GM12878 (cell line): ENCODE data around the gene CDK4. TPM values are rescaled to one million over a fixed set of nuclear protein-coding genes. Genes with fewer than 3 reads are reported as not detected.

ENCODE experiments used
- ATAC-seq: fragments of 200-7000 bp; cut with Tn5 transposase; 3 replicates; pipeline ENCODE4 v1.9.1; 2020; ENCODE audit warnings: mild to moderate bottlenecking, moderate library complexity
- BruUV-seq: library from RNA; stranded (reverse); fragments of 400-500 nt; replicated peaks from 2 replicates; lab custom pipeline; 2021; lab: Mats Ljungman, UMichigan
- CTCF ChIA-PET: fragments of 300-600 bp; sonication (Branson Sonifier 250); formaldehyde crosslinking; extraction: SDS; loops from one replicate; lab custom pipeline; 2021; ENCODE audit warnings: inconsistent platforms; lab: Yijun Ruan, JAX
- POLR2A ChIA-PET: fragments of 350-600 bp; formaldehyde crosslinking; extraction: SDS; loops from one replicate; lab custom pipeline; 2021; ENCODE audit warnings: inconsistent platforms; lab: Charles Lee
- RAD21 ChIA-PET: fragments of 300-600 bp; sonication (Branson Sonifier 250); formaldehyde crosslinking; loops from one replicate; lab custom pipeline; 2023; ENCODE audit warnings: antibody characterized with exemption; ENCODE audit not compliant: unreplicated experiment; lab: Charles Lee
- SMC1A ChIA-PET: fragments of 300-600 bp; sonication (Branson Sonifier 250); formaldehyde crosslinking; loops from one replicate; lab custom pipeline; 2023; ENCODE audit not compliant: unreplicated experiment, uncharacterized antibody; lab: Charles Lee
- DNase-seq: peaks from one replicate; pipeline ENCODE4 v3.0.0-alpha.2; 2011; ENCODE audit warnings: low read depth, low spot score
- FAIRE-seq: peaks from 3 replicates; lab custom pipeline; 2011; peaks lifted over from hg19 to GRCh38; lab: Jason Lieb, UNC
- H2AFZ ChIP-seq: 2 replicates; pipeline ENCODE4 v1.6.0; 2011; ENCODE audit warnings: low read depth, low read length, control low read depth; ENCODE audit not compliant: control insufficient read depth
- H3K27ac ChIP-seq: 2 replicates; pipeline ENCODE4 v1.5.1; 2011; ENCODE audit warnings: control low read depth; ENCODE audit not compliant: control insufficient read depth, insufficient read depth
- H3K27me3 ChIP-seq, 2 experiments: replicated peaks in 1 of 2; 2 replicates each; pipeline versions ENCODE4 v1.6.0 to v1.6.1; 2011; ENCODE audit warnings: low read length in 1 of 2; ENCODE audit not compliant: control insufficient read depth in 2 of 2, insufficient read depth in 2 of 2
- H3K36me3 ChIP-seq, 2 experiments: 2 replicates each; pipeline ENCODE4 v1.5.1; 2011; ENCODE audit warnings: low read length in 1 of 2; ENCODE audit not compliant: control insufficient read depth in 2 of 2, insufficient read depth in 2 of 2
- H3K4me1 ChIP-seq: 2 replicates; pipeline ENCODE4 v1.6.1; 2011; ENCODE audit warnings: mild to moderate bottlenecking, low read length, moderate library complexity, mixed read lengths; ENCODE audit not compliant: control insufficient read depth, insufficient read depth
- H3K4me2 ChIP-seq: 2 replicates; pipeline ENCODE4 v1.6.0; 2011; ENCODE audit warnings: control low read depth; ENCODE audit not compliant: control insufficient read depth, insufficient read depth
- H3K4me3 ChIP-seq: fragments of 200-600 bp; sonication (generic); 2 replicates; pipeline ENCODE4 v1.5.1; 2016
- H3K79me2 ChIP-seq: 2 replicates; pipeline ENCODE4 v1.6.0; 2011; ENCODE audit warnings: low read length; ENCODE audit not compliant: control insufficient read depth, insufficient read depth
- H3K9ac ChIP-seq: 2 replicates; pipeline ENCODE4 v1.8.0; 2011; ENCODE audit warnings: low read length, control low read depth, mixed read lengths; ENCODE audit not compliant: control insufficient read depth, insufficient read depth
- H3K9me3 ChIP-seq: replicated peaks from 3 replicates; pipeline ENCODE4 v1.5.1; 2011; ENCODE audit warnings: mild to moderate bottlenecking, low read length; ENCODE audit not compliant: control insufficient read depth, insufficient read depth
- H4K20me1 ChIP-seq: 2 replicates; pipeline ENCODE4 v1.6.0; 2011; ENCODE audit not compliant: control insufficient read depth, insufficient read depth
- CREB1 ChIP-seq: IDR thresholded peaks from 2 replicates; pipeline ENCODE4 v1.6.1; 2012; ENCODE audit warnings: low read depth, mild to moderate bottlenecking, inconsistent platforms
- EED ChIP-seq: sonication (generic); IDR thresholded peaks from 2 replicates; pipeline ENCODE4 v1.6.1; 2016; ENCODE audit warnings: antibody characterized with exemption, low read depth
- HDAC6 ChIP-seq: fragments of 200-600 bp; sonication (generic); IDR thresholded peaks from one replicate; pipeline ENCODE4 v1.8.0; 2017; ENCODE audit warnings: antibody characterized with exemption; ENCODE audit not compliant: unreplicated experiment
- MEF2A ChIP-seq: IDR thresholded peaks from 2 replicates; pipeline ENCODE4 v1.6.1; 2011; ENCODE audit warnings: low read depth, mild to moderate bottlenecking, low read length, moderate library complexity; ENCODE audit not compliant: insufficient read depth
- NBN ChIP-seq: fragments of 450-650 bp; IDR thresholded peaks from 2 replicates; pipeline ENCODE4 v1.6.1; 2016
- SIN3A ChIP-seq: IDR thresholded peaks from 2 replicates; pipeline ENCODE4 v1.6.1; 2012; ENCODE audit warnings: low read depth, low read length, improper control_type of control experiment
- SMARCA5 ChIP-seq: fragments of 450-650 bp; IDR thresholded peaks from 2 replicates; pipeline ENCODE4 v1.6.1; 2017; ENCODE audit warnings: mild to moderate bottlenecking
- WGBS: methylation state at CpG from one replicate; pipeline ENCODE4 v1.1.6; 2016; ENCODE audit warnings: low lambda C conversion rate; ENCODE audit not compliant: insufficient replicate concordance, insufficient coverage; ENCODE audit errors: missing lambda C conversion rate; 5-methylcytosine and 5-hydroxymethylcytosine counted together
- in situ Hi-C: fragments of 300-500 bp; cut with MboI; formaldehyde crosslinking; loops from 9 replicates; pipeline ENCODE4 v1.14.3; 2018; ENCODE audit warnings: mixed read lengths
- intact Hi-C: fragments of 100-400 bp; cut with micrococcal nuclease; formaldehyde crosslinking; loops from one replicate; pipeline ENCODE4 v1.14.2; 2022; ENCODE audit not compliant: unreplicated experiment
- polyA plus RNA-seq, 11 experiments: library from polyadenylated mRNA; depleted of rRNA in 4 of 11; unstranded in 6 of 11; stranded (reverse) in 5 of 11; fragments of >200 nt; fragmentation: Nextera tagmentation in 4 of 11; fragmentation: Illumina TruSeq in 1 of 11; extraction: Ambion mirVana in 4 of 11; extraction: Trizol in 1 of 11; gene quantifications; 1 replicate in 1 of 11; 2 replicates in 10 of 11; pipeline versions ENCODE4 v1.2.1 to v1.2.3, GENCODE V29; 2011 to 2016; ENCODE audit warnings: inconsistent platforms in 2 of 11, missing spikeins in 2 of 11, low read depth in 1 of 11
- total RNA-seq, 4 experiments: library from RNA; depleted of rRNA in 3 of 4; stranded (reverse); fragments of >200 nt in 3 of 4; fragmentation: Illumina TruSeq in 1 of 4; extraction: Trizol in 1 of 4; gene quantifications; 2 replicates each; pipeline versions ENCODE4 v1.2.1 to v1.2.3, GENCODE V29; 2013 to 2021
- TF ChIP-seq, protein P1 (sequence below), 3 experiments: IDR thresholded peaks in 2 of 3; conservative IDR thresholded peaks in 1 of 3; 2 replicates each; pipeline ENCODE4 v1.5.1; 2011; ENCODE audit warnings: low read depth in 3 of 3, low read length in 3 of 3, mild to moderate bottlenecking in 3 of 3, control low read depth in 2 of 3, moderate library complexity in 2 of 3, inconsistent platforms in 1 of 3, mixed read lengths in 1 of 3; ENCODE audit not compliant: control insufficient read depth in 2 of 3, insufficient read depth in 1 of 3; ENCODE audit errors: extremely low read depth in 1 of 3
- TF ChIP-seq, protein P2 (sequence below): fragments of 450-650 bp; IDR thresholded peaks from 2 replicates; pipeline ENCODE4 v1.6.1; 2018; ENCODE audit warnings: borderline replicate concordance, mild to moderate bottlenecking; ENCODE audit not compliant: partially characterized antibody
- TF ChIP-seq, protein P3 (sequence below): fragments of 450-650 bp; IDR thresholded peaks from 2 replicates; pipeline ENCODE4 v1.6.1; 2014; ENCODE audit warnings: mild to moderate bottlenecking
- TF ChIP-seq, protein P4 (sequence below): fragments of 450-650 bp; IDR thresholded peaks from 2 replicates; pipeline ENCODE4 v1.6.1; 2016; ENCODE audit warnings: mild to moderate bottlenecking, moderate library complexity, borderline replicate concordance

Gene CDK4
- total and polyA plus RNA-seq, 10 of the 15 experiments (the other 5 are each of a cell fraction or from before 2014, with no cell fraction given): 26.1 to 385 (median 221) TPM

DNA sequence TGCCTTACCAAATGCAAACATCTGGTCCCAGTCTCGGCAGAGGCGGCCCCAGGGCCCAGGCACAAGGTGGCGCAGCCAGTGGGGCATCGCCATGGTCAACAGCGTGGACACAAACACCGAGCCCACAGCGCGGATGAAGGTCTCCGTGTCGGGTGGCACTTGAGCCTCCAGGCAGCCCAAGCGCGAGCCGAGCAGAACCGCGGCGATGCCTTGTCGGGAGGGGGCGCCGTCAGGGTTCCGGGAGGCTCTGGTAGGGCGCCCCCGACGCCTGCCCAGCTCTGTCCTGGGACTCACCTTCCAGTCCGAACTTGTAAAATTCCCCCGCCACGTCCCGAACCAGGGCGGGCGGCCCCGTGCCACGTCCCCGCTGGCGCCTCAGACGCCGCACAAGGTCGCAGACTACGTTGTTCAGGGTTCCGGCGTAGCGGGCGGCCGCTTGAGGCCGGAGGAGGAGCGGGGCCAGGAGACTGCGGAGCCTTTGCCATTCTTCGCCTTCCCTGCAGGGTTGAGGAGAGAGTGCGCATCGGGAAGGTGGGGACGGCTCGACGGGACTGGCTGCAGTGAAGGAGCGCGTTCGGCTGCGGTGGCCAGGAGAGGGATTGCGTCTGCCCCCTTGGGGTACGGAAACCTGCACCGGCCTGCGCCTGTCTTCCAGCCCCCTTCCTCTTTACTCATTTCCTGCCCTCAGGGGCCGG lies 13.0 kb upstream of the CDK4 start:
- H3K4me3 ChIP-seq: peak overlapping the region; percentile 65; the same call in 1 of the 2 replicates
- no peaks in the 10 kb centered on the region for H3K79me2 ChIP-seq
- peak overlapping the region; percentile 81 for H2AFZ ChIP-seq
- FAIRE-seq (no peak), DNase-seq (no peak), ATAC-seq (peak; percentile 84)
- ChIA-PET CTCF (interaction anchor here (0.7 to 7.3 kb wide), 5 partner anchors 10 to 120 kb away, joined by 3 to 62 read pairs (median 3); partner anchors contain the start of gene MARCHF9), POLR2A (interaction anchor here (0.6 to 1.5 kb wide), 2 partner anchors 9 to 1089 kb away, joined by 4 to 5 read pairs; no protein-coding TSS in a partner anchor), SMC1A (interaction anchor here (1.7 kb wide), 1 partner anchor 9 kb away, joined by 5 read pairs; no protein-coding TSS in a partner anchor), RAD21 (no interaction called here)
- H3K9me3 ChIP-seq: no peaks in the 10 kb centered on the region
- in situ Hi-C loops (no loop called here), intact Hi-C loops (no loop called here)
- no peaks in the 10 kb centered on the region; a peak in 1 of 4 replicates for H3K36me3 ChIP-seq
- H3K27ac ChIP-seq: no peak overlapping the region
- no peaks in the 10 kb centered on the region for H4K20me1 ChIP-seq
- H3K27me3 ChIP-seq: peaks cover 11 to 23% of the 10 kb centered on the region in 2 experiments; a peak in 3 of 4 replicates
- 4% methylated on average over 60 of the region's 60 CpGs for WGBS
- peak overlapping the region; percentile 95 for H3K4me2 ChIP-seq
- no TSS peak for BruUV-seq
- H3K4me1 ChIP-seq: peaks cover 22% of the 10 kb centered on the region
- peak overlapping the region; percentile 20; the same call in 1 of the 2 replicates for H3K9ac ChIP-seq
- TF ChIP-seq, protein P1, sequence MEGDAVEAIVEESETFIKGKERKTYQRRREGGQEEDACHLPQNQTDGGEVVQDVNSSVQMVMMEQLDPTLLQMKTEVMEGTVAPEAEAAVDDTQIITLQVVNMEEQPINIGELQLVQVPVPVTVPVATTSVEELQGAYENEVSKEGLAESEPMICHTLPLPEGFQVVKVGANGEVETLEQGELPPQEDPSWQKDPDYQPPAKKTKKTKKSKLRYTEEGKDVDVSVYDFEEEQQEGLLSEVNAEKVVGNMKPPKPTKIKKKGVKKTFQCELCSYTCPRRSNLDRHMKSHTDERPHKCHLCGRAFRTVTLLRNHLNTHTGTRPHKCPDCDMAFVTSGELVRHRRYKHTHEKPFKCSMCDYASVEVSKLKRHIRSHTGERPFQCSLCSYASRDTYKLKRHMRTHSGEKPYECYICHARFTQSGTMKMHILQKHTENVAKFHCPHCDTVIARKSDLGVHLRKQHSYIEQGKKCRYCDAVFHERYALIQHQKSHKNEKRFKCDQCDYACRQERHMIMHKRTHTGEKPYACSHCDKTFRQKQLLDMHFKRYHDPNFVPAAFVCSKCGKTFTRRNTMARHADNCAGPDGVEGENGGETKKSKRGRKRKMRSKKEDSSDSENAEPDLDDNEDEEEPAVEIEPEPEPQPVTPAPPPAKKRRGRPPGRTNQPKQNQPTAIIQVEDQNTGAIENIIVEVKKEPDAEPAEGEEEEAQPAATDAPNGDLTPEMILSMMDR (IDR thresholded peaks at IDR 0.05 in 2 of 3, conservative IDR thresholded peaks at IDR 0.05 in 1 of 3; ENCODE audit: control insufficient read depth in 2 of 3, extremely low read depth in 1 of 3, insufficient read depth in 1 of 3, low read depth in 3 of 3, low read length in 3 of 3): peak; percentile 35 to 45 (median 42)
- TF ChIP-seq SMARCA5 (peak; percentile 57), EED (peak; percentile 42; the same call in 1 of the 2 replicates), HDAC6 (peak; percentile 54), CREB1 (no peak), SIN3A (no peak), MEF2A (no peak), NBN (no peak)
- TF ChIP-seq, protein P2, sequence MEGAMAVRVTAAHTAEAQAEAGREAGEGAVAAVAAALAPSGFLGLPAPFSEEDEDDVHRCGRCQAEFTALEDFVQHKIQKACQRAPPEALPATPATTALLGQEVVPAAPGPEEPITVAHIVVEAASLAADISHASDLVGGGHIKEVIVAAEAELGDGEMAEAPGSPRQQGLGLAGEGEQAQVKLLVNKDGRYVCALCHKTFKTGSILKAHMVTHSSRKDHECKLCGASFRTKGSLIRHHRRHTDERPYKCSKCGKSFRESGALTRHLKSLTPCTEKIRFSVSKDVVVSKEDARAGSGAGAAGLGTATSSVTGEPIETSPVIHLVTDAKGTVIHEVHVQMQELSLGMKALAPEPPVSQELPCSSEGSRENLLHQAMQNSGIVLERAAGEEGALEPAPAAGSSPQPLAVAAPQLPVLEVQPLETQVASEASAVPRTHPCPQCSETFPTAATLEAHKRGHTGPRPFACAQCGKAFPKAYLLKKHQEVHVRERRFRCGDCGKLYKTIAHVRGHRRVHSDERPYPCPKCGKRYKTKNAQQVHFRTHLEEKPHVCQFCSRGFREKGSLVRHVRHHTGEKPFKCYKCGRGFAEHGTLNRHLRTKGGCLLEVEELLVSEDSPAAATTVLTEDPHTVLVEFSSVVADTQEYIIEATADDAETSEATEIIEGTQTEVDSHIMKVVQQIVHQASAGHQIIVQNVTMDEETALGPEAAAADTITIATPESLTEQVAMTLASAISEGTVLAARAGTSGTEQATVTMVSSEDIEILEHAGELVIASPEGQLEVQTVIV: no peak
- TF ChIP-seq, protein P3, sequence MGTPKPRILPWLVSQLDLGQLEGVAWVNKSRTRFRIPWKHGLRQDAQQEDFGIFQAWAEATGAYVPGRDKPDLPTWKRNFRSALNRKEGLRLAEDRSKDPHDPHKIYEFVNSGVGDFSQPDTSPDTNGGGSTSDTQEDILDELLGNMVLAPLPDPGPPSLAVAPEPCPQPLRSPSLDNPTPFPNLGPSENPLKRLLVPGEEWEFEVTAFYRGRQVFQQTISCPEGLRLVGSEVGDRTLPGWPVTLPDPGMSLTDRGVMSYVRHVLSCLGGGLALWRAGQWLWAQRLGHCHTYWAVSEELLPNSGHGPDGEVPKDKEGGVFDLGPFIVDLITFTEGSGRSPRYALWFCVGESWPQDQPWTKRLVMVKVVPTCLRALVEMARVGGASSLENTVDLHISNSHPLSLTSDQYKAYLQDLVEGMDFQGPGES: no peak
- TF ChIP-seq, protein P4, sequence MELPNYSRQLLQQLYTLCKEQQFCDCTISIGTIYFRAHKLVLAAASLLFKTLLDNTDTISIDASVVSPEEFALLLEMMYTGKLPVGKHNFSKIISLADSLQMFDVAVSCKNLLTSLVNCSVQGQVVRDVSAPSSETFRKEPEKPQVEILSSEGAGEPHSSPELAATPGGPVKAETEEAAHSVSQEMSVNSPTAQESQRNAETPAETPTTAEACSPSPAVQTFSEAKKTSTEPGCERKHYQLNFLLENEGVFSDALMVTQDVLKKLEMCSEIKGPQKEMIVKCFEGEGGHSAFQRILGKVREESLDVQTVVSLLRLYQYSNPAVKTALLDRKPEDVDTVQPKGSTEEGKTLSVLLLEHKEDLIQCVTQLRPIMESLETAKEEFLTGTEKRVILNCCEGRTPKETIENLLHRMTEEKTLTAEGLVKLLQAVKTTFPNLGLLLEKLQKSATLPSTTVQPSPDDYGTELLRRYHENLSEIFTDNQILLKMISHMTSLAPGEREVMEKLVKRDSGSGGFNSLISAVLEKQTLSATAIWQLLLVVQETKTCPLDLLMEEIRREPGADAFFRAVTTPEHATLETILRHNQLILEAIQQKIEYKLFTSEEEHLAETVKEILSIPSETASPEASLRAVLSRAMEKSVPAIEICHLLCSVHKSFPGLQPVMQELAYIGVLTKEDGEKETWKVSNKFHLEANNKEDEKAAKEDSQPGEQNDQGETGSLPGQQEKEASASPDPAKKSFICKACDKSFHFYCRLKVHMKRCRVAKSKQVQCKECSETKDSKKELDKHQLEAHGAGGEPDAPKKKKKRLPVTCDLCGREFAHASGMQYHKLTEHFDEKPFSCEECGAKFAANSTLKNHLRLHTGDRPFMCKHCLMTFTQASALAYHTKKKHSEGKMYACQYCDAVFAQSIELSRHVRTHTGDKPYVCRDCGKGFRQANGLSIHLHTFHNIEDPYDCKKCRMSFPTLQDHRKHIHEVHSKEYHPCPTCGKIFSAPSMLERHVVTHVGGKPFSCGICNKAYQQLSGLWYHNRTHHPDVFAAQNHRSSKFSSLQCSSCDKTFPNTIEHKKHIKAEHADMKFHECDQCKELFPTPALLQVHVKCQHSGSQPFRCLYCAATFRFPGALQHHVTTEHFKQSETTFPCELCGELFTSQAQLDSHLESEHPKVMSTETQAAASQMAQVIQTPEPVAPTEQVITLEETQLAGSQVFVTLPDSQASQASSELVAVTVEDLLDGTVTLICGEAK: no peak
